CD4-positive, alpha-beta memory T cell (primary cell): ENCODE results near the gene RASL11A. TPM values are rescaled to one million over a fixed set of nuclear protein-coding genes. Genes with fewer than 3 reads are reported as not detected.
"Not testable (repeated sequence)": the region's sequence is repeated elsewhere in the genome, so short reads cannot be mapped to it uniquely, and the experiment has no call there.

ENCODE experiments used
- CTCF ChIA-PET: fragments of 350-600 bp; sonication (Branson Sonifier 250); formaldehyde crosslinking; loops from one replicate; lab custom pipeline; 2021; ENCODE audit warnings: inconsistent platforms; ENCODE audit not compliant: partially characterized antibody; lab: Charles Lee
- POLR2A ChIA-PET: fragments of 350-600 bp; sonication (Branson Sonifier 250); formaldehyde crosslinking; loops from one replicate; lab custom pipeline; 2021; ENCODE audit not compliant: partially characterized antibody; lab: Charles Lee
- DNase-seq, 5 donors: peaks; one replicate each; pipeline versions ENCODE4 v3.0.0 to v3.0.0-alpha.2; 2020 to 2022; ENCODE audit warnings: mixed read lengths in 1 of 5
- H3K27ac ChIP-seq: one replicate; pipeline ENCODE4 v1.7.0; 2013; ENCODE audit warnings: low read depth, low read length
- H3K27me3 ChIP-seq: 2 replicates; pipeline ENCODE4 v1.7.0; 2013; ENCODE audit warnings: mild to moderate bottlenecking, low read length, moderate library complexity; ENCODE audit not compliant: insufficient read depth
- H3K36me3 ChIP-seq: 2 replicates; pipeline ENCODE4 v1.7.0; 2013; ENCODE audit warnings: mild to moderate bottlenecking, low read length, moderate library complexity; ENCODE audit not compliant: insufficient read depth
- H3K4me1 ChIP-seq: 2 replicates; pipeline ENCODE4 v1.7.0; 2013; ENCODE audit warnings: mild to moderate bottlenecking, low read length, moderate library complexity; ENCODE audit not compliant: insufficient read depth
- H3K4me3 ChIP-seq, 2 donors: one replicate each; pipeline ENCODE4 v1.7.0; 2013; ENCODE audit warnings: low read length in 2 of 2, mild to moderate bottlenecking in 1 of 2
- H3K9me3 ChIP-seq, 2 donors: one replicate each; pipeline ENCODE4 v1.7.0; 2013; ENCODE audit warnings: low read length in 2 of 2, control low read depth in 1 of 2; ENCODE audit not compliant: control insufficient read depth in 1 of 2
- H3K27ac Mint-ChIP-seq, 7 donors: one replicate each; pipeline ENCODE4 v1.8.0; 2020 to 2021; ENCODE audit warnings: mixed read lengths in 7 of 7, mild to moderate bottlenecking in 6 of 7, inconsistent platforms in 3 of 7, moderate library complexity in 3 of 7
- H3K27me3 Mint-ChIP-seq, 2 donors: one replicate each; pipeline ENCODE4 v1.8.0; 2020 to 2021; ENCODE audit warnings: mixed read lengths in 2 of 2
- H3K36me3 Mint-ChIP-seq, 2 donors: one replicate each; pipeline ENCODE4 v1.8.0; 2020 to 2021; ENCODE audit warnings: mixed read lengths in 2 of 2, inconsistent platforms in 1 of 2, mild to moderate bottlenecking in 1 of 2
- H3K4me1 Mint-ChIP-seq, 4 donors: one replicate each; pipeline ENCODE4 v1.8.0; 2020 to 2021; ENCODE audit warnings: mixed read lengths in 4 of 4, mild to moderate bottlenecking in 1 of 4
- H3K4me3 Mint-ChIP-seq, 8 donors: one replicate each; pipeline ENCODE4 v1.8.0; 2020 to 2021; ENCODE audit warnings: mixed read lengths in 8 of 8, mild to moderate bottlenecking in 7 of 8, moderate library complexity in 6 of 8, inconsistent platforms in 3 of 8
- H3K9me3 Mint-ChIP-seq, 8 donors: one replicate each; pipeline ENCODE4 v1.8.0; 2020 to 2021; ENCODE audit warnings: mixed read lengths in 8 of 8, mild to moderate bottlenecking in 5 of 8, inconsistent platforms in 3 of 8, moderate library complexity in 1 of 8
- intact Hi-C: fragments of 100-400 bp; cut with micrococcal nuclease; formaldehyde crosslinking; loops from one replicate; pipeline ENCODE4 v1.15.1; 2023
- polyA plus RNA-seq, 2 donors: library from polyadenylated mRNA; unstranded; fragments of 300-500 nt; fragmentation: Illumina TruSeq; gene quantifications; one replicate each; pipeline ENCODE4 v1.2.3, GENCODE V29; 2021
- total RNA-seq, 2 experiments: library from RNA; stranded (reverse); gene quantifications; one replicate each; pipeline ENCODE4 v1.2.3, GENCODE V29; 2021

The RASL11A gene
- total RNA-seq (under 1 TPM; 0.78 to 0.96 TPM), polyA plus RNA-seq (under 1 TPM in 1 of 2 donors, not detected in 1; 0.21 TPM)

GRCh38 chr13:27270594-27271520, at the start of gene RASL11A:
Gene RASL11A, plus strand, starts transcription at chr13:27270830. Its CDS starts 115 bp downstream, at chr13:27270945.
- no peaks in the 10 kb centered on the region for H3K9me3 Mint-ChIP-seq
- H3K27ac ChIP-seq, result peak within 1 kb of the TSS; percentile 52
- CTCF ChIA-PET, result interaction anchor here (0.6 to 3.1 kb wide), 25 partner anchors 8 to 551 kb away, joined by 3 to 18 read pairs (median 3); no protein-coding TSS in a partner anchor
- no peaks in the 10 kb centered on the region for H3K36me3 ChIP-seq
- H3K9me3 ChIP-seq, result no peaks in the 10 kb centered on the region
- DNase-seq, result peak; percentile 62 to 76 (median 69)
- peaks cover 8% of the 10 kb centered on the region for H3K4me1 ChIP-seq
- peaks cover 7 to 13% (median 11%) of the 10 kb centered on the region in 4 donors for H3K4me1 Mint-ChIP-seq
- intact Hi-C loops, result loop anchor here (1.0 to 5.0 kb wide), 5 partner anchors 10 to 284 kb away; partner anchors contain the start of genes RPL21 and USP12
- peaks cover 6% of the 10 kb centered on the region for H3K27me3 ChIP-seq
- POLR2A ChIA-PET, result interaction anchor here (0.6 to 2.0 kb wide), 8 partner anchors 13 to 862 kb away, joined by 3 to 11 read pairs (median 4); partner anchors contain the start of genes MTIF3 and RPL21
- H3K27ac Mint-ChIP-seq, result peak within 1 kb of the TSS in 6 of 7 donors; percentile 25 to 84 (median 70)
- peaks cover 10 to 18% of the 10 kb centered on the region in 2 donors for H3K27me3 Mint-ChIP-seq
- no peaks in the 10 kb centered on the region for H3K36me3 Mint-ChIP-seq
- peak within 1 kb of the TSS; percentile 87 to 93 (median 90) for H3K4me3 Mint-ChIP-seq
- H3K4me3 ChIP-seq, result peak within 1 kb of the TSS; percentile 58 to 73

GRCh38 chr13:27222100-27222499, 48.5 kb upstream of the RASL11A start:
- H3K9me3 ChIP-seq, H3K36me3 Mint-ChIP-seq, intact Hi-C loops, H3K4me1 Mint-ChIP-seq, H3K4me1 ChIP-seq, H3K36me3 ChIP-seq, H3K27ac ChIP-seq, H3K4me3 ChIP-seq, CTCF ChIA-PET, H3K27me3 ChIP-seq, DNase-seq, H3K27ac Mint-ChIP-seq, H3K4me3 Mint-ChIP-seq, POLR2A ChIA-PET: not testable (repeated sequence)
- Mint-ChIP-seq H3K27me3 (peaks cover 16 to 24% of the 10 kb centered on the region in 2 donors), H3K9me3 (peaks cover 0 to 13% (median 1%) of the 10 kb centered on the region in 8 donors)

GRCh38 chr13:27226991-27227390, 43.6 kb upstream of the RASL11A start:
- H3K27me3 Mint-ChIP-seq, result peaks cover 11 to 16% of the 10 kb centered on the region in 2 donors
- ChIA-PET POLR2A (no interaction called here), CTCF (interaction anchor here (0.7 to 1.4 kb wide), 2 partner anchors 44 to 56 kb away, joined by 3 read pairs; partner anchors contain the start of gene RASL11A)
- intact Hi-C loops, result no loop called here
- Histone ChIP-seq H3K4me1 (no peaks in the 10 kb centered on the region), H3K27ac (no peak overlapping the region), H3K9me3 (no peaks in the 10 kb centered on the region), H3K27me3 (no peaks in the 10 kb centered on the region), H3K36me3 (no peaks in the 10 kb centered on the region), H3K4me3 (no peak overlapping the region)
- no peak overlapping the region for H3K27ac Mint-ChIP-seq
- peaks cover 0 to 2% of the 10 kb centered on the region in 2 donors for H3K36me3 Mint-ChIP-seq
- DNase-seq, result no peak
- peaks cover 0 to 30% (median 18%) of the 10 kb centered on the region in 8 donors for H3K9me3 Mint-ChIP-seq
- H3K4me1 Mint-ChIP-seq, result peaks cover 0 to 4% (median 1%) of the 10 kb centered on the region in 4 donors
- no peak overlapping the region for H3K4me3 Mint-ChIP-seq

GRCh38 chr13:27228131-27228530, 42.5 kb upstream of the RASL11A start:
- no peak overlapping the region for H3K4me3 Mint-ChIP-seq
- no peaks in the 10 kb centered on the region for H3K27me3 ChIP-seq
- H3K36me3 ChIP-seq, result no peaks in the 10 kb centered on the region
- H3K27ac Mint-ChIP-seq, result no peak overlapping the region
- peaks cover 0 to 4% of the 10 kb centered on the region in 2 donors for H3K36me3 Mint-ChIP-seq
- H3K27ac ChIP-seq, result no peak overlapping the region
- POLR2A ChIA-PET, result no interaction called here
- H3K9me3 ChIP-seq, result no peaks in the 10 kb centered on the region
- intact Hi-C loops, result no loop called here
- peaks cover 12 to 15% of the 10 kb centered on the region in 2 donors for H3K27me3 Mint-ChIP-seq
- peaks cover 0 to 4% (median 1%) of the 10 kb centered on the region in 4 donors for H3K4me1 Mint-ChIP-seq
- peaks cover 0 to 39% (median 26%) of the 10 kb centered on the region in 8 donors for H3K9me3 Mint-ChIP-seq
- DNase-seq, result no peak
- CTCF ChIA-PET, result interaction anchor here (1.4 kb wide), 1 partner anchor 42 kb away, joined by 3 read pairs; the partner anchor contains the start of gene RASL11A
- no peak overlapping the region for H3K4me3 ChIP-seq
- no peaks in the 10 kb centered on the region for H3K4me1 ChIP-seq

GRCh38 chr13:27229642-27230041, 41.0 kb upstream of the RASL11A start:
- intact Hi-C loops, result no loop called here
- Histone ChIP-seq H3K36me3 (no peaks in the 10 kb centered on the region), H3K4me1 (no peaks in the 10 kb centered on the region), H3K4me3 (no peak overlapping the region), H3K27me3 (no peaks in the 10 kb centered on the region), H3K9me3 (no peaks in the 10 kb centered on the region), H3K27ac (no peak overlapping the region)
- ChIA-PET POLR2A (no interaction called here), CTCF (no interaction called here)
- Mint-ChIP-seq H3K36me3 (peaks cover 0 to 7% of the 10 kb centered on the region in 2 donors), H3K9me3 (peaks cover 0 to 39% (median 26%) of the 10 kb centered on the region in 8 donors), H3K27me3 (peaks cover 9 to 10% of the 10 kb centered on the region in 2 donors), H3K4me3 (no peak overlapping the region), H3K27ac (no peak overlapping the region), H3K4me1 (peaks cover 0 to 4% (median 1%) of the 10 kb centered on the region in 4 donors)
- no peak for DNase-seq

GRCh38 chr13:27233964-27234363, 36.7 kb upstream of the RASL11A start:
- Histone ChIP-seq H3K4me3 (no peak overlapping the region), H3K27ac (no peak overlapping the region), H3K27me3 (no peaks in the 10 kb centered on the region), H3K36me3 (no peaks in the 10 kb centered on the region), H3K4me1 (no peaks in the 10 kb centered on the region), H3K9me3 (no peaks in the 10 kb centered on the region)
- H3K36me3 Mint-ChIP-seq, result peaks cover 0 to 7% of the 10 kb centered on the region in 2 donors
- intact Hi-C loops, result no loop called here
- H3K27ac Mint-ChIP-seq, result peak overlapping the region in 1 of 7 donors; percentile 33
- no peaks in the 10 kb centered on the region for H3K4me1 Mint-ChIP-seq
- peaks cover 0 to 2% of the 10 kb centered on the region in 2 donors for H3K27me3 Mint-ChIP-seq
- ChIA-PET CTCF (no interaction called here), POLR2A (no interaction called here)
- peaks cover 0 to 25% (median 16%) of the 10 kb centered on the region in 8 donors for H3K9me3 Mint-ChIP-seq
- DNase-seq, result no peak
- no peak overlapping the region for H3K4me3 Mint-ChIP-seq

GRCh38 chr13:27236478-27236877, 34.2 kb upstream of the RASL11A start:
- no peaks in the 10 kb centered on the region for H3K27me3 ChIP-seq
- H3K27ac ChIP-seq, result no peak overlapping the region
- H3K4me1 Mint-ChIP-seq, result no peaks in the 10 kb centered on the region
- intact Hi-C loops, result no loop called here
- no peaks in the 10 kb centered on the region for H3K4me1 ChIP-seq
- CTCF ChIA-PET, result interaction anchor here (0.7 kb wide), 1 partner anchor 537 kb away, joined by 3 read pairs; no protein-coding TSS in a partner anchor
- POLR2A ChIA-PET, result no interaction called here
- no peaks in the 10 kb centered on the region for H3K9me3 ChIP-seq
- H3K27ac Mint-ChIP-seq, result no peak overlapping the region
- no peak overlapping the region for H3K4me3 ChIP-seq
- DNase-seq, result no peak
- H3K4me3 Mint-ChIP-seq, result no peak overlapping the region
- H3K27me3 Mint-ChIP-seq, result peaks cover 0 to 2% of the 10 kb centered on the region in 2 donors
- H3K36me3 Mint-ChIP-seq, result peaks cover 0 to 7% of the 10 kb centered on the region in 2 donors
- H3K9me3 Mint-ChIP-seq, result peaks cover 0 to 14% (median 10%) of the 10 kb centered on the region in 8 donors
- no peaks in the 10 kb centered on the region for H3K36me3 ChIP-seq
